GM11168 (cell line): ENCODE measurements around the gene ITPRIPL2.

Experiments used
- in situ Hi-C: fragments of 300-500 bp; cut with MboI; formaldehyde crosslinking; loops from one replicate; pipeline ENCODE4 v1.12.0; 2022; ENCODE audit warnings: low sequenced_read_pairs; ENCODE audit not compliant: unreplicated experiment

The ITPRIPL2 gene

DNA sequence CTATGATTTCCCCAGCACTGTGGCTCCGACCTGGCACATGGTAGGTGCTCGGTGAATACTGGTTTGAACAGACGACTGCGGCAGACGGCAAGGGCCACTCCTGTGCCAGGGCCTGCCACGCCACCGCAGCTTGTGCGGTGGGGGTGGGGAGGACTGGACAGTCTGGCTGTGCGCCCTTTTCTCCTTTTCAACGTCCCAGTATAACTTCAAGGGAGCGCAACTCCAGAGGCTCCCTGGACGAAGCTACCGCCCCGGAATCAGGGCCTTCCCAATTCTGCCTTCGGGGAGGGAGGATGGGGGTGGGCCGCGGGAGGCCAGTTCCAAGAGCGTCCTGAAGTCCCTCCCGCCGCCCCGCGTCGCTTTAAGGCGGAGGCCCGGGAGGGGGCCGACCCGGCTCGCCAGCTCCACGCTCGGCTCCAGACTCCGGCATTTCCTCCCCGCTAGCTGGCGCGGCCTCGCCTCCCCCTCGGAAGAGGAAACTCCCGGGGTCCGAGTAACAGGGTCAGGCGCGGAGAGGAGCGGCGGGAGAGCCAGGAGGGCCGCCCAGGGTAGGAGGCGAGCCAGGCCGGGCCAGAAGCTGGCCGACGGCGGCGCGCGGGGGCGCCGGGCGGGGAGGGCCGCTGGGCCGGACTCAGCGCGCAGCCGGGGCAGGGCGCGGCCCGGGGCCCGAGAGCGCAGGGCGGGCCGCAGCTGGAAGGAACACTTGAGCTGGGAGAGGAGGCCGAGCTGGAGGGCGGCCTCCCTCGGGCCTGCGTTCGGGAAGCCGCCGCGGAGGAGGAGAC lies at the start of gene ITPRIPL2:
TSS of gene ITPRIPL2 (plus strand) at position 388 of the 782 bp plus-strand sequence. CDS start 498 bp downstream, outside the sequence.
- in situ Hi-C loops, result no loop called here

DNA sequence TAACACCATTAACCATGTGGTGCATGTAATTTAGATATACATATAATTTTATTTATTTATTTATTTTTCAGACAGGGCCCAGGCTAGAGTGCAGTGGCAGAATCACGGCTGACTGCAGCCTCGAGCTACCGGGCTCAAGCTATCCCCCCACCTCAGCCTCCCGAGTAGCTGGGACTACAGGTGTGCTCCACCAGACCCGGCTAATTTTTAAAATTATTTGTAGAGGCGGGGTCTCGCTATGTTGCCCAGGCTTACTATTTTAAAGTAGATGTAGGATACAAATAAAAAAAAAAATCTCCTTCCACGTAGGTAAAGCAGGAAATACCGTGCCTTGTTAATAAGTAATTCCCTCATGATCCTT lies 46.8 kb upstream of the ITPRIPL2 start:
- in situ Hi-C loops, result no loop called here

DNA sequence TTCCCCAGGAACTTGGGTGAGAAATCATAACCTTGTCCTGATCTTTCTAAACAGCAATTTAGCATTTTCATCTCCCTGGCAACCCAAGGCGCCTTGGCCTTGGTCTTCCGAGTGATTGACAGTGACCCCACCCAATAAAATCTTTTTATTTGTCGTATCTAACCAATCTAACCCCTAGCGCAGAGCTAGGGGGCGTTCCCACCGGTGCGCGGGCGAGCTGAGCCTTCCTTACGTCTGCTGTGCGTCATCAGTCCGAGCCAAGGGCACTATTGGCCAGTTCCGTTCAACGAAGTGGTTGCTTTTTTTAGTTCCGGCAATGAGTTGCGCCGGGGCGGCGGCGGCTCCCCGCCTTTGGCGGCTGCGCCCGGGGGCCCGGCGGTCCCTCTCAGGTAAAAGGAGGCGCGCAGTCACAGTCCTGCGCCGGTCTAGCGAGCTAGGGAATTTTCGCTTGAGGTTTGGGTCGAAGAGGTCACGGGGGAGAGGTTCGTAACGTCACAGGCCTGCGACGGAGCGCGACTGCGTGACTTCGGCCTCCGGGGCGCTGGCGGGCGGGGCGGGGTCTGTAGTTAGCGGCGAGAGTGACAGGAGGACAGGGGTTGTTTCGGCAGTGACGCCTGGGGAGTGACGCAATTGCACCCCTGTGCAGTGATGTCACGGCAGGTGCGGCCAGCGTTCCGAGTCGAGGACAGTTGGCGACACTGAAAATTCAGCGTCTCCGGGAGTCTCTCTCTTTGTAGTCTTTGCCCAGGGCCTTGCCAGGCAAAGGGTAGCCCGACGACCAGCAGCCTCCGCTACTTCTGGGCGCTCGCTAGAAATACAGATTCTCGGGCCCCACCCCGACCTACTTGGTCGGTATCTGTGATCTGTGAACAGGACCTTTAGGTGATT lies 46.2 kb upstream of the ITPRIPL2 start, which contains the start of gene COQ7:
TSS of gene COQ7 (plus strand) at position 266 of the 888 bp plus-strand sequence. CDS start at position 317, 51 bp downstream.
- in situ Hi-C loops, result no loop called here

DNA sequence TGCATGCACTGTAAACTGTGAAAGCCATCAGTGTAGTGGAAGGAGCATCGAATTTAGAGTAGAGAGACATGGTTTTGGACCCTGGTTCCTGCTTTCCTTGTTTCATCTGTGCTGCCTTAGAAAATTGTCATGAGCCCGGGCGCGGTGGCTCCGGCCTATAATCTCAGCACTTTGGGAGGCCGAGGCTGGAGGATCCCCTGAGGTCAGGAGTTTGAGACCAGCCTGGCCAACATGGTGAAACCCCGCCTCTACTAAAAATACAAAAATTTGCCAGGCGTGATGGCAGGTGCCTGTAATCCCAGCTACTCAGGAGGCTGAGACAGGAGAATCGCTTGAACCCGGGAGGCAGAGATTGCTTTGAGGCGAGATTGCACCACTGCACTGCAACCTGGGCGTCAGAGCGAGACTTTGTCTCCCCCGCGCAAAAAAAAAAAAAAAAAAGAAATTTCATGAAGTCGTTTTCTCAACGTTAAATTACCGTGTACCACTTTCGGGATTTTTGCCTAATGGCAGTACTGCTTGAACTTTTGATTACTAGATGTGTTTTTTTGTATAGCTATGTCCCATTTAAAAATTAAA lies 45.4 kb upstream of the ITPRIPL2 start:
- in situ Hi-C loops, result no loop called here

DNA sequence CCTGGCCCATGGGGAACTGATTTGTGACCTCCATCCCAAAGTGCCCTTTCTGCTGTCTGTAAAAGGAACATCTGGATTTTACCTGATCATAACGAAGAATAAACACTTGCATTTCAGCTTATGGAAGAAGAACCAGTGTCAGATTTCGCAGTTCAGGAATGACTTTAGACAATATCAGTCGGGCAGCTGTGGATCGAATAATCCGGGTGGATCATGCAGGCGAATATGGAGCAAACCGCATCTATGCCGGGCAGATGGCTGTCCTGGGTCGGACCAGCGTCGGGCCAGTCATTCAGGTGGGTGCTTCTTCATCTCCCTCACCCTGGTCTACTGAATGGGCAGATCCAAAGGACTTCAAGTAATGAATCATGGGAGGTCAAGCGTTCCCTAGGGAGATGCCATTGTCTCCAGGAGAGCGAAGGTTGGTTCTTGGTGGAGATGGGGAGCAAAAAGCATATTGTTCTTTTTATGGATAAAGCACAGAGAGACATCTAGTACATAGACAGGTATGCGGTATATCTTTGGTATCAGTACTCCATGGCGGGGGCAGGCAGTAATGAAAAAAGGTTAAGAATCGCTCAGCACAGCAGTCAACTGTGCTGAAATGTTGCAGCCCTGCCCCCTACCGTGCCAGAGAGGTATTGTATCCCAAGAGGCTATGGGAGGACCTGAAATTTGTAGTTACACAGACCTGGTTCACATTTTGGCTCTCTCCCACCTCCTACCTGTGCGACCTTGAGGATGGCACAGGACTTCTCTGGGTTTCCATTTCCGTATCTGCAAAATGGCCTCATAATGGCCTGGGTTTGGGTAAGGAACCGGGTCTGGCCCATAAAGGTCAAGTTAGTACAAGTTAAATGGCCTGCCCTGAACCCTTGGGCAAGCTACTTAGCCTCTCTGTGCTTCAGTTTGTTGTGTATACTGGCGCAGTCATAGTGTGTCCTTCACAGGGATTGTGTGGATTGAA lies 41.7 kb upstream of the ITPRIPL2 start:
- in situ Hi-C loops, result no loop called here

DNA sequence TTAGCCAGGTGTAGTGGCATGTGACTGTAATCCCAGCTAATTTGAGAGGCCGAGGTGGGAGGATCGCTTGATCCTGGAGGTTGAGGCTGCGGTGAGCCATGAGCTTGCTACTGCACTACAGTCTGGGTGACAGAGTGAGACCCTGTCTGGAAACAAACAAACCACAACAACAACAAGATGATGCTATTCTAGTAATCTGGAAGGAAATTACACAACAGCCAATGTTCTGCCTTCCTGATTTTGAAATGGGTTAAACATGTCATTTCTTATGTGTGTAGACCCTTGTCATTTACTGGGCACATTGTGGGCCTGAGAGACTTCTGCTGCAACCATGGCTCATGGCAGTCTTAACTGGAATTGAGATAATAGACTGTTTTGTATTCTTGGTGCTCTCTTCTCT lies 40.4 kb upstream of the ITPRIPL2 start:
- in situ Hi-C loops, result no loop called here

DNA sequence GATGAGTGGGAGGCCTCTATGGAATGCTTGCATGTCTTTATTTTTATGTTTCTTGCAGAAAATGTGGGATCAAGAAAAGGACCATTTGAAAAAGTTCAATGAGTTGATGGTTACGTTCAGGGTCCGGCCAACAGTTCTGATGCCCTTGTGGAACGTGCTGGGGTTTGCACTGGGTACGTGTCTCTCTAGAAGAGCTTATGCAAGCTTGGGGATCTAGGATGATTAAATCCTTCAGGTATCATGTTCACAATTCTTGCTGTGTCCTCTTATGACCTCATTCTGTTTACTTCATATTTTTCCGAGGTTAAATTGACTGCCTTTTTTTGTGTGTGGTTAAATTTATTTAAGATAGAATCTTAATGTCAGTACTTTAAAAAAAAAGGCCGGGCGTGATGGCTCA lies 39.9 kb upstream of the ITPRIPL2 start:
- in situ Hi-C loops, result no loop called here

DNA sequence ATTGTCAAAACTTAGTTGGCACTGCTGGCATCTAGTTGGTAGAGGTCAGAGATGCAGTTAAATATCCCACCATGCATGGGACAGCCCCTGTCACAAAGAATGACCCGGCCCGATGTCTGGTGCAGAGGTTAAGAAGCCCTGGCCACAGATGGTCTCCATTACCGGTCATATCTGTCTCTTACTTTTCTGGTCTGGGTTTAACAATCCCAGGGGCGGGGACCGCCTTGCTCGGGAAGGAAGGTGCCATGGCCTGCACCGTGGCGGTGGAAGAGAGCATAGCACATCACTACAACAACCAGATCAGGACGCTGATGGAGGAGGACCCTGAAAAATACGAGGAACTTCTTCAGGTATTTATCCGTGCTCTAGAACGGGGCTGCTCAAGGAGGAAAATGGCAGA lies 38.3 kb upstream of the ITPRIPL2 start:
- in situ Hi-C loops, result loop anchor here (25.0 kb wide), 1 partner anchor 437 kb away; the partner anchor contains the start of genes CCP110 and GDE1

DNA sequence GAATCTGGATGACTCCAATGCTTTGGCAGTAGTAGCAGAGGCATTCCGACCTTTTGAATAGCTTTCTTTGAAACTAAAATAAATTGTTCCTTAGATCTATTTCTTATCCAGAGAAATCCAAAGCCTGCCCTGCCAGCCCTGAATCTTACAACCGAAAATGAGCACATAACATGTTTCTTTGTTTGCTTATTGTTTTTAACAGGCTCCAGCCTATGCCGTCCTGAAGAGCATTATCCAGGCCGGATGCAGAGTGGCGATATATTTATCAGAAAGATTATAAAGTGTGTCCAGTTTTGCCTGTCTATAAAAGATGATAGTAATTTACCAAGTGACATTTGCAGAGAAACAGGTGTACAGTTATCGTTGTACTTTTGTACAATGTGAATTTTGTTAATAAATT lies 35.9 kb upstream of the ITPRIPL2 start:
- in situ Hi-C loops, result loop anchor here (25.0 kb wide), 1 partner anchor 434 kb away; the partner anchor contains the start of genes CCP110 and GDE1

DNA sequence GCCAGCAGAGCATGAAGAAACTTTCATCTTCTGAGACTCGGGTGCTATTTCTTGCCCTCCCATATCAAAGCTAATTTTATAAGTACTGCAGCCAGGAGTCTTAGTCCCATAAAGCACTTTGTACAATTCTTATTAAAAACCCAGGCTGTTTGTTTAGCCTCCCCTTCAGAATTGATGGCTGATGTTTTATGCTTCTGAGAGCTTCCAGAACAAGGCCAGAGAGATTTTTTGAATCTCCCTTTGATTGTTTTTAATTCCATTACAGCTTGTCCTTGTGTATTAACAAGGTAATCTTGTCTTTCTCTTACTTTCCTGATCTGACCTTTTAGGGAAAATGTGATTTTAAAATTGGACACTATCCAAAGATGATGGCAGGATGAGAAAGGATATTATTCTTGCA lies 30.1 kb upstream of the ITPRIPL2 start:
- in situ Hi-C loops, result loop anchor here (10.0 to 25.0 kb wide), 2 partner anchors 291 to 429 kb away; partner anchors contain the start of genes CCP110 and GDE1

DNA sequence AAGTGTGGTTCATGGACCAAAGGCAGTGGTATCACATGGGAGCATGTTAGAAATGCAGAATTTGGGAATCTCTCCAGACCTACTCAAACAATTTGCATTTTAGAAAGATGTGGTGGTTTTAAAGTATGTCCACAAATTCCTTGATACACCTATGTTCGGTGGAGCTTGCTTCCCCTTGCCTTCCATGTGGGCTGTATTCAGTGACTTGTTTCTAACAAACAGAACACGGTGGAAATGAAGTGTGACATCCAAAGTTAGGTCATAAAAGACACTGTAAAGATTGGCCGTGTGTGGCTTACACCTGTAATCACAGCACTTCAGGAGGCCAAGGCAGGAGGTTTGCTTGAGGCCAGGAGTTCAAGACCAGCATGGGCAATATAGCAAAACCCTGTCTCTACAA lies 29.6 kb upstream of the ITPRIPL2 start:
- in situ Hi-C loops, result loop anchor here (10.0 to 25.0 kb wide), 2 partner anchors 291 to 428 kb away; partner anchors contain the start of genes CCP110 and GDE1

DNA sequence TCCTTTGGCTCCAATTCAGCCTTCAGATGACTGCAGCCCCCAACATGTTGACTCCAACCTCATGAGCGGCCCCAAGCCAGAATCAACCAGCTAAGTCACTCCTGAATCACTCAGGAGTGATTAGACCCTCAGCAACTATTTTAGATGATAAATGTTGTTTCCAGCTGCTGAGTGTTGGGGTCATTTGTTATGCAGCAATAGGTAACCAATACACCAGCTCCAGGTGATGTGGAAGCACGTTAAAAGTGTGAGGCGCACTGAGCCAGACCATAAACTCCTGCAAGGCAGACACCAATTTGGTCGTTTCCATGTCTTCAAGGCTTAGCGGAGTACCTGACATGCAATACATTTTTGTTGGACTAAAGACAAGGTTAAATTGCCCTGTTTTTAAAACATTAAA lies 28.9 kb upstream of the ITPRIPL2 start:
- in situ Hi-C loops, result loop anchor here (10.0 to 25.0 kb wide), 2 partner anchors 290 to 427 kb away; partner anchors contain the start of genes CCP110 and GDE1

DNA sequence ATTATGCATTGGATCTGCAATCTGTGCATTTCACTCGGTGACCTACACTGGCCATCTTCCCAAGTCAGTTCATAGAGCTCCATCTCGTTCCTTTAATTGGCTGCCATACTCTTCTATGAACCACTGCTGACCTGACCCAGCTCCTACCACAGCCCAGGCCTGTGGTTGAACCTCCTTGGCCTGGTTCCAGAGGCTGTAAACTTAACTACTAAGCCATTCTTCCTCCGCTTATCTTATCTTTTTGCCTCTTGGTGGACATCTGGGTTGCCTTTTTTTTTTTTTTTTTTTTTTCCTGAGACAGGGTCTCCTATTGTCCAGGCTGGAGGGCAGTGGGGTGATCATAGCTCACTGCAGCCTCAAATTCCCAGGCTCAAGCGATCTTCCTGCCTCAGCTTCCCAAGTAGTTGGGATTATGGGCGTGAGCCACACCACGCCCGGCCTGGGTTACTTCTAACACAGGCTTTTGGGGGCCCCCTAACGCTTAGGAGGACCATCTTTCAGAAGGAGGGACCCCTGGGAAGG lies 28.0 kb upstream of the ITPRIPL2 start:
- in situ Hi-C loops, result loop anchor here (10.0 to 25.0 kb wide), 2 partner anchors 289 to 427 kb away; partner anchors contain the start of genes CCP110 and GDE1

DNA sequence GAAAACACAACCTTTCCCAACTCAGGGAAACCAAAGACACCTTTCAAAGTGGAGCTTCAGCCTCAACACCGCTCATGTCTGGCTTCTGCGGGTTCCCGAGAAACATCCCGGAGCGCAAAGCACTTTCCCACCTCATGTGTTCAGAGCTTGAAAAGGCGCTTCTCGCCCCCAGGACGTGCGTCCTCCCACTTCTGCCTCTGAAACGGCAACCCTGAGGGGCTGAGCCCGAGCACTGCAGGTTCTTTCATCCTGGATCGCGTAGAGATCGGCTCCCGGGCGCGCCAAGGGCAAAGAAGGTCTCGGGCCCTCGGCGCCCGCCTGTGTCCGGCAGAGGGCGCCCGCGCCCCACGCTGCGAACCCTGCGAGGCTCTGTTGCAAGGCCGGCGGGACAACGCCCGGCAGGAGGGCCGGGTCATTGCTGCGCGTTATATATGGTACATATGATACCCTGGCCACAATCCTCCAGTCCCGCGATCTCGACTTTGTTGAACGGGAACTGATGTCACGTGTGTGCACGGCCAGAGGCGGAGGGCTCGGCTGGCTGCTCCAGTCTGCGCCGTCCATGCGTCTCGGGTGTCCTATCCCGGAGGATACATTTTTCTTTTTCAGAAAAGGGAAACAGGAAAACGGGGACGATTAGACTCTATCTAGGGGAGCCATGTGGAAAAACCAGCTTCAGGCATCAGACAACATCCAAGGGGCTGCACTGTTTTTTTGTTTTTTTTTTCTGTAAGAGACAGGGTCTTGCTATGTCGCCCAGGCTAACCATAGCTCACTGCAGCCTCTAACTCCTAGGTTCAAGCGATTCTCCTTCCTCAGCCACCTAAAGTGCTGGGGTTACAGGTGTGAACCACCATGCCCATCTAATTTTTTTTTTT lies 27.2 kb upstream of the ITPRIPL2 start:
- in situ Hi-C loops, result loop anchor here (10.0 to 25.0 kb wide), 2 partner anchors 288 to 426 kb away; partner anchors contain the start of genes CCP110 and GDE1

DNA sequence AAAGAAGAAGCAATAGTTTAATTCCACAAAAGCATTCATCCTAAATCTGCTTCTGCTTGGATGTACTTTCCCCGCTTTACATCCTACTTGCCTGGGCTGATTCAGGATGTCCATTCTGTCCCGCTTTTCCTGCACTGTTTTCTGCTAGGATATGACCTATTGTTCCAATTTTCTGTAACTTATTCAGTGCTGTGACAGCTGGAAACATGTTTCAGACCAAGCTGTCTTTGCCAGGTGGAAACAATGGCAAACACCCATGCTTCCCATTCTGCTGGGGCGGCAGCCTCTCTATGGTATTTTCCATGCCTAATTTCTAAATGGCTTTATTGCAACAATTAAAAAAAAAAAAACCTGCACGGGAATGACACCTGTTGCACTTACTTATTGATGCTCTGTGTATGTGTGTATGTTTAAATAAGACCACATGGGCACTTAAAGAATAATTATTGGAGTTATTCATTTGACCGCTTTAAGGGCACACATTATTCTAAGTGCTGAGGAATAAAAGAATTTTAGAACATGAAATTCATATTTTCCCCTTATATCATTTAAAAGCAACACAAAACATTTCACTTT lies 25.3 kb upstream of the ITPRIPL2 start:
- in situ Hi-C loops, result loop anchor here (10.0 to 25.0 kb wide), 2 partner anchors 286 to 424 kb away; partner anchors contain the start of genes CCP110 and GDE1

DNA sequence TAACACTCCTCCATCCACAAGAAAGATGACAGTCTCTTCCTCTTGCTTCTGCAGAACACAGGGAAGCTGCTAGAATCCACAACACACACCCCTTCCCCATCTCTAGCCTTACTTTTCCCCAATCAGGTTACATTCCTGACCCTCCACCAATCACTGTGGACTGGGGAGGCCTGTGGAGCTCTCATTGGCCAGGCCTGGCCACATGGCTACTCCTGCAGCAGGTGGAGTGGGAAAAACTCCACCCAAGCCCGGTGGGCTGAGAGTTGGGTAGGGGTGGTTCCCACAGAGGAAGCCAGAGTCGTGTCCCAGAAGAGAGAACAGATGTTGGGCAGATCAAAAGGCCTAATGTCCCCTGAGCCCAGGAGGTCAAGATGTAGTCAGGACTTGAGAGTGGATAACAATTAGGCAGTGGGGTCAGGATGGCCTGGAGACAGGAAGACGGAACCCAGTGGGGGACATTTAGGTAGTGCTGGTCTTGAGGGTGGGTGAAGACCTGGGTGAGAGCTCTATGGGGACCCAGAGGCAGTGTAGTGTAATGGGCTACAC lies 24.3 kb upstream of the ITPRIPL2 start:
- in situ Hi-C loops, result loop anchor here (10.0 to 25.0 kb wide), 2 partner anchors 285 to 423 kb away; partner anchors contain the start of genes CCP110 and GDE1

DNA sequence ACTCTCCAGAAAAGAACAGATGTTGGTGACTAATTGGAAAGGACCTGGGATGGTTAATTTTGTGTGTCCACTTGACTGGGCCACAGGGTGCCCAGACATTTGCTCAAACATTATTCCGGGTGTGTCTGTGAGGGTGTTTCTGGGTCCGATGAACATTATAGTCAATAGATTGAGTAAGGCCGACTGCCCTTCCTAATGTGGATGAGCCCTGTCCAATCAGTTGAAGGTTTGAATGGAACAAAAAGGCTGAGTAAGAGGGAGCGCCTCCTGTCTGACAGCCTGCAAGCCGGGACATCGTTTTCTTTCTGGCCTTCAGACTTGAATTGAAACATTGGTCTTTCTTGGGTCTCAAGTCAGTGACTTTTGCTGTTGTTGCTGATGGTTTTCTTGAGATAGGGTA lies 22.8 kb upstream of the ITPRIPL2 start:
- in situ Hi-C loops, result loop anchor here (10.0 to 25.0 kb wide), 2 partner anchors 74 to 421 kb away; partner anchors contain the start of genes CCP110, GDE1 and SYT17
